PC-3 (cell line): ENCODE measurements around the gene CHAC1. TPM values are rescaled to one million over a fixed set of nuclear protein-coding genes. Genes with fewer than 3 reads are reported as not detected.

Source experiments
- ATAC-seq: fragments of 200-7000 bp; cut with Tn5 transposase; 2 replicates; pipeline ENCODE4 v1.9.1; 2020; ENCODE audit warnings: mild to moderate bottlenecking, moderate library complexity
- BruUV-seq: library from RNA; stranded (reverse); fragments of 400-500 nt; replicated peaks from 2 replicates; lab custom pipeline; 2021; lab: Mats Ljungman, UMichigan
- CTCF ChIA-PET: fragments of 300-600 bp; sonication (Branson Sonifier 250); formaldehyde crosslinking; loops from one replicate; lab custom pipeline; 2022; ENCODE audit warnings: antibody characterized with exemption; lab: Charles Lee
- POLR2A ChIA-PET: fragments of 300-600 bp; sonication (Branson Sonifier 250); formaldehyde crosslinking; loops from one replicate; lab custom pipeline; 2022; ENCODE audit warnings: antibody characterized with exemption; ENCODE audit not compliant: unreplicated experiment; lab: Charles Lee
- DNase-seq: peaks from one replicate; pipeline ENCODE4 v3.0.0-alpha.2; 2015
- H2AFZ ChIP-seq: fragments of 300-600 bp; sonication (generic); 2 replicates; pipeline ENCODE4 v1.6.0; 2016; ENCODE audit warnings: antibody characterized with exemption, low read length
- H3F3A ChIP-seq: fragments of 300-600 bp; sonication (generic); one replicate; pipeline ENCODE4 v1.6.0; 2017; ENCODE audit warnings: antibody characterized with exemption, low read length, control low read depth, mild to moderate bottlenecking; ENCODE audit not compliant: unreplicated experiment
- H3K27ac ChIP-seq: fragments of 300-600 bp; sonication (generic); 2 replicates; pipeline ENCODE4 v1.5.1; 2016; ENCODE audit warnings: mild to moderate bottlenecking, low read length
- H3K27me3 ChIP-seq: fragments of 300-600 bp; sonication (generic); 2 replicates; pipeline ENCODE4 v1.6.1; 2016; ENCODE audit warnings: low read length, mixed read lengths
- H3K36me3 ChIP-seq: fragments of 300-600 bp; sonication (generic); 2 replicates; pipeline ENCODE4 v1.6.1; 2016; ENCODE audit warnings: low read depth, mixed run types, low read length, mixed read lengths
- H3K4me1 ChIP-seq: fragments of 300-600 bp; sonication (generic); 2 replicates; pipeline ENCODE4 v1.5.1; 2016; ENCODE audit warnings: low read length; ENCODE audit not compliant: insufficient read depth
- H3K4me2 ChIP-seq: fragments of 300-600 bp; sonication (generic); 2 replicates; pipeline ENCODE4 v1.6.0; 2016; ENCODE audit warnings: low read length
- H3K4me3 ChIP-seq: fragments of 300-600 bp; sonication (generic); 2 replicates; pipeline ENCODE4 v1.5.1; 2016; ENCODE audit warnings: mild to moderate bottlenecking, low read length, mixed read lengths
- H3K79me2 ChIP-seq: fragments of 300-600 bp; sonication (generic); 2 replicates; pipeline ENCODE4 v1.6.1; 2017; ENCODE audit warnings: low read length, mixed read lengths
- H3K9ac ChIP-seq: fragments of 300-600 bp; sonication (generic); 2 replicates; pipeline ENCODE4 v1.6.0; 2016; ENCODE audit warnings: mild to moderate bottlenecking, low read length
- H3K9me2 ChIP-seq: fragments of 300-600 bp; sonication (generic); replicated peaks from 2 replicates; pipeline ENCODE4 v1.6.1; 2016; ENCODE audit warnings: mixed run types, low read length, mixed read lengths
- H3K9me3 ChIP-seq: fragments of 300-600 bp; sonication (generic); 2 replicates; pipeline ENCODE4 v1.6.1; 2016; ENCODE audit warnings: low read length, mixed read lengths
- H4K20me1 ChIP-seq: fragments of 300-600 bp; sonication (generic); 2 replicates; pipeline ENCODE4 v1.6.1; 2016; ENCODE audit warnings: low read length, mixed read lengths
- CTCF ChIP-seq: fragments of 300-600 bp; sonication (generic); conservative IDR thresholded peaks from 2 replicates; pipeline ENCODE4 v1.5.1; 2017; ENCODE audit warnings: antibody characterized with exemption, low read depth, mild to moderate bottlenecking, low read length
- EZH2 ChIP-seq: fragments of 300-600 bp; sonication (generic); IDR thresholded peaks from one replicate; pipeline ENCODE4 v1.6.1; 2017; ENCODE audit warnings: antibody characterized with exemption, mild to moderate bottlenecking, low read length; ENCODE audit not compliant: unreplicated experiment
- EZH2phosphoT487 ChIP-seq: fragments of 300-600 bp; sonication (generic); IDR thresholded peaks from 2 replicates; pipeline ENCODE4 v1.6.1; 2018; ENCODE audit warnings: mild to moderate bottlenecking, antibody characterized with exemption, low read length, borderline replicate concordance
- intact Hi-C: fragments of 100-400 bp; cut with micrococcal nuclease; formaldehyde crosslinking; loops from 2 replicates; pipeline ENCODE4 v1.9.0; 2023
- total RNA-seq: library from RNA; depleted of rRNA; stranded (reverse); fragments of >200 nt; gene quantifications from 2 replicates; pipeline ENCODE4 v1.2.3, GENCODE V29; 2014

CHAC1 gene
- total RNA-seq, 1 experiment from 2014 or later, result 13.3 TPM

GRCh38 chr15:40968290-40969085 lies 15.2 kb downstream of the CHAC1 start:
- Histone ChIP-seq H3K27me3 (no peaks in the 10 kb centered on the region), H3K9me2 (no peaks in the 10 kb centered on the region), H3K4me1 (peaks cover 35% of the 10 kb centered on the region), H3K4me3 (no peak overlapping the region), H3K36me3 (no peaks in the 10 kb centered on the region), H4K20me1 (no peaks in the 10 kb centered on the region), H3K4me2 (no peak overlapping the region), H2AFZ (no peak overlapping the region), H3F3A (peaks cover 9% of the 10 kb centered on the region), H3K9ac (no peak overlapping the region), H3K9me3 (no peaks in the 10 kb centered on the region), H3K79me2 (no peaks in the 10 kb centered on the region), H3K27ac (no peak overlapping the region)
- ChIA-PET POLR2A (no interaction called here), CTCF (interaction anchor here (0.6 kb wide), 1 partner anchor 38 kb away, joined by 6 read pairs; no protein-coding TSS in a partner anchor)
- no peak for ATAC-seq
- TF ChIP-seq EZH2phosphoT487 (no peak), EZH2 (no peak), CTCF (no peak)
- DNase-seq, result peak; percentile 56
- no TSS peak for BruUV-seq
- intact Hi-C loops, result no loop called here

DNA sequence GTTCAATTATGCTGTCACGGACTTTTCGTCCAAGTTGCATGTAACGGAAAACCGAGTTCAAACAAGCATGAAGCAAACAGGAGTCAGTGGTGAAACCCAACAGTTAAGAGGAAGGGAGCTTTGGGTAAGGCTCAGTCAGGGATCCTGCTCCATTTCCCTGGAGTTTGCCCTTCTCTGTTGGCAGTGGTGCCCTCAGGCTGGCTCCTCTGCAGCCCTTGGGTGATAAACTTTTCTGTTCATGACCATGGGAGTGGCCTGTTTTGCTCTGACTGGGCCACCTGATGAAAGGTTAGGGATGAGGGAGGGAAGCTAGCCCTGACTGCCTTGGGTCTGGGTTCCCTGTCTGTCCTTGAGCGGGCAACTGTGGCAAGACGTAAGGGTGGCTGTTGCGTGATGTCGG lies 16.1 kb downstream of the CHAC1 start:
- intact Hi-C loops, result no loop called here
- ChIA-PET CTCF (no interaction called here), POLR2A (no interaction called here)
- H3K4me2 ChIP-seq, result no peak overlapping the region
- BruUV-seq, result no TSS peak
- H3K4me1 ChIP-seq, result peaks cover 38% of the 10 kb centered on the region
- ATAC-seq, result no peak
- H4K20me1 ChIP-seq, result no peaks in the 10 kb centered on the region
- H3K9me2 ChIP-seq, result no peaks in the 10 kb centered on the region
- no peak overlapping the region for H3K9ac ChIP-seq
- no peak for DNase-seq
- no peak overlapping the region for H3K27ac ChIP-seq
- TF ChIP-seq EZH2phosphoT487, result no peak
- no peak for TF ChIP-seq EZH2
- TF ChIP-seq CTCF, result no peak
- no peak overlapping the region for H2AFZ ChIP-seq
- H3K4me3 ChIP-seq, result no peak overlapping the region
- H3K36me3 ChIP-seq, result no peaks in the 10 kb centered on the region; the same call in 1 of the 2 replicates
- H3K9me3 ChIP-seq, result no peaks in the 10 kb centered on the region
- peaks cover 9% of the 10 kb centered on the region for H3F3A ChIP-seq
- H3K79me2 ChIP-seq, result no peaks in the 10 kb centered on the region
- H3K27me3 ChIP-seq, result no peaks in the 10 kb centered on the region

DNA sequence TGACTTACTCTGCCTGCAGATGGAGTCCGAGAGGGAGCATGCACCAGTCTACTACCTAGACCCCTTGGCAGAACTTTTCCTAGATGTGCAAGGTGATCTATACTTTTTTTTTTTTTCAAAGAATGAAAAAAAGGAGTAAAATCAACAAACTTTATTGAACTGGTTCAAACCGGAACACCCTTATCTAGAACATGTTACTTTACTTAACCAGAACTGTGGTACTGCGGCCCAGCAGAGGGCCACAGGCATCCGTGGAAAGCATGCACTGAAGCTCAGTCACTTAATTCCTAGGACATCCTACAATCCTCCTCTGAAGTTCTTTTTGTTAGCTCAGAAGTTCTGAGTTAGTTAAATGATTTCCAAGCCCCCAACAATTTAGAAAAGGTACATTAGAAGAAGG lies 21.6 kb downstream of the CHAC1 start:
- no peak overlapping the region for H3K4me3 ChIP-seq
- POLR2A ChIA-PET, result no interaction called here
- intact Hi-C loops, result no loop called here
- no TSS peak for BruUV-seq
- peaks cover 25% of the 10 kb centered on the region for H3K4me1 ChIP-seq
- no peaks in the 10 kb centered on the region for H3K27me3 ChIP-seq
- no peaks in the 10 kb centered on the region for H4K20me1 ChIP-seq
- ATAC-seq, result no peak
- no peaks in the 10 kb centered on the region for H3K79me2 ChIP-seq
- peaks cover 9% of the 10 kb centered on the region for H3F3A ChIP-seq
- CTCF ChIA-PET, result interaction anchor here (0.6 to 0.7 kb wide), 2 partner anchors 44 to 230 kb away, joined by 4 to 5 read pairs; no protein-coding TSS in a partner anchor
- H2AFZ ChIP-seq, result no peak overlapping the region
- no peak overlapping the region for H3K9ac ChIP-seq
- no peaks in the 10 kb centered on the region for H3K9me3 ChIP-seq
- no peaks in the 10 kb centered on the region for H3K9me2 ChIP-seq
- no peak for DNase-seq
- TF ChIP-seq CTCF (no peak), EZH2phosphoT487 (no peak), EZH2 (no peak)
- H3K27ac ChIP-seq, result no peak overlapping the region
- peaks cover 33% of the 10 kb centered on the region; the same call in 1 of the 2 replicates for H3K36me3 ChIP-seq
- no peak overlapping the region for H3K4me2 ChIP-seq
